Calu3 (cell line): Measurements from ENCODE around the gene MOV10L1. TPM values are rescaled to one million over a fixed set of nuclear protein-coding genes. Genes with fewer than 3 reads are reported as not detected.

ENCODE experiments used
- BruUV-seq: library from RNA; stranded (reverse); fragments of 400-500 nt; replicated peaks from 2 replicates; lab custom pipeline; 2021; lab: Mats Ljungman, UMichigan
- CTCF ChIA-PET: fragments of 300-600 bp; sonication (Branson Sonifier 250); formaldehyde crosslinking; loops from one replicate; lab custom pipeline; 2022; ENCODE audit warnings: antibody characterized with exemption; lab: Charles Lee
- DNase-seq: peaks from one replicate; pipeline ENCODE4 v3.0.0; 2022
- H3K27ac Mint-ChIP-seq: one replicate; pipeline ENCODE4 v1.8.0; 2022; ENCODE audit warnings: mixed read lengths; ENCODE audit not compliant: unreplicated experiment
- H3K27me3 Mint-ChIP-seq: one replicate; pipeline ENCODE4 v1.8.0; 2022; ENCODE audit warnings: mixed read lengths; ENCODE audit not compliant: unreplicated experiment
- H3K36me3 Mint-ChIP-seq: one replicate; pipeline ENCODE4 v1.8.0; 2022; ENCODE audit warnings: mild to moderate bottlenecking, moderate library complexity, mixed read lengths; ENCODE audit not compliant: insufficient read depth, unreplicated experiment
- H3K4me1 Mint-ChIP-seq: one replicate; pipeline ENCODE4 v1.8.0; 2022; ENCODE audit warnings: mild to moderate bottlenecking, low read depth, mixed read lengths; ENCODE audit not compliant: unreplicated experiment
- H3K4me3 Mint-ChIP-seq: one replicate; pipeline ENCODE4 v1.8.0; 2022; ENCODE audit warnings: mild to moderate bottlenecking, low read depth, moderate library complexity, mixed read lengths; ENCODE audit not compliant: unreplicated experiment
- H3K9me3 Mint-ChIP-seq: one replicate; pipeline ENCODE4 v1.8.0; 2022; ENCODE audit warnings: low read depth, mixed read lengths; ENCODE audit not compliant: unreplicated experiment
- CTCF ChIP-seq: fragments of 200-600 bp; IDR thresholded peaks from one replicate; pipeline ENCODE4 v1.8.0; 2022; ENCODE audit warnings: antibody characterized with exemption; ENCODE audit not compliant: unreplicated experiment
- intact Hi-C: fragments of 100-400 bp; cut with micrococcal nuclease; formaldehyde crosslinking; loops from one replicate; pipeline ENCODE4 v1.10.0; 2022; ENCODE audit not compliant: unreplicated experiment
- total RNA-seq: library from RNA; stranded (reverse); gene quantifications from 2 replicates; pipeline ENCODE4 v1.2.3, GENCODE V29; 2022

Gene MOV10L1
- total RNA-seq, 1 experiment from 2014 or later: not detected

GRCh38 chr22:50138041-50138440, 48.2 kb downstream of the MOV10L1 start:
- Mint-ChIP-seq H3K4me3 (no peak overlapping the region), H3K27ac (no peak overlapping the region), H3K27me3 (peaks cover 38% of the 10 kb centered on the region), H3K9me3 (no peaks in the 10 kb centered on the region), H3K36me3 (no peaks in the 10 kb centered on the region), H3K4me1 (peaks cover 8% of the 10 kb centered on the region)
- no TSS peak for BruUV-seq
- CTCF ChIA-PET: no interaction called here
- DNase-seq: no peak
- no peak for TF ChIP-seq CTCF
- intact Hi-C loops: no loop called here

GRCh38 chr22:50138988-50139387, 49.2 kb downstream of the MOV10L1 start:
- Mint-ChIP-seq H3K4me1 (peaks cover 8% of the 10 kb centered on the region), H3K27ac (no peak overlapping the region), H3K9me3 (no peaks in the 10 kb centered on the region), H3K4me3 (no peak overlapping the region), H3K36me3 (no peaks in the 10 kb centered on the region), H3K27me3 (peaks cover 47% of the 10 kb centered on the region)
- CTCF ChIA-PET: interaction anchor here (0.8 kb wide), 1 partner anchor 203 kb away, joined by 3 read pairs; no protein-coding TSS in a partner anchor
- DNase-seq: no peak
- intact Hi-C loops: no loop called here
- BruUV-seq: no TSS peak
- no peak for TF ChIP-seq CTCF

GRCh38 chr22:50139843-50140415, 50.1 kb downstream of the MOV10L1 start:
- no TSS peak for BruUV-seq
- Mint-ChIP-seq H3K4me1 (peaks cover 8% of the 10 kb centered on the region), H3K27me3 (peaks cover 55% of the 10 kb centered on the region), H3K27ac (no peak overlapping the region), H3K36me3 (no peaks in the 10 kb centered on the region), H3K9me3 (no peaks in the 10 kb centered on the region), H3K4me3 (no peak overlapping the region)
- no peak for DNase-seq
- TF ChIP-seq CTCF: no peak
- intact Hi-C loops: loop anchor here (10.0 kb wide), 1 partner anchor 205 kb away; no protein-coding TSS in a partner anchor
- CTCF ChIA-PET: no interaction called here

DNA sequence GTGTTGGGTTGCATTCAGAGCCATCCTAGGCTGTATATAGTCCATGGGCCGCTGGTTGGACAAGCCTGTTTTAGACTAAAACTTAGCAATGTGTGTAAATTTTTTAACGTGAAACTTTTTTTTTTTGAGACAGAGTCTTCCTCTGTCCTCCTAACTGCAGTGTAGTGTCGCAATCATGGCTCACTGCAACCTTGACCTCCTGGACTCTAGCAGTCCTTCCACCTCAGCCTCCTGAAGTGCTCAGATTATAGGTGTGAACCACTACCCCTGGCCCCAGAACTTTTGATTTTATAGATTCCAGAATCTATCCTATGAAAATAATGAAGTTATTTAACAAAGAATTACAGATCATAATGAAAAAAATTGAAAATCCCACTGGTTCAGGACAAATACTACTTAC, 50.8 kb downstream of the MOV10L1 start:
- no peak for DNase-seq
- no TSS peak for BruUV-seq
- intact Hi-C loops: loop anchor here (10.0 kb wide), 1 partner anchor 206 kb away; no protein-coding TSS in a partner anchor
- Mint-ChIP-seq H3K4me1 (peaks cover 8% of the 10 kb centered on the region), H3K27me3 (peaks cover 62% of the 10 kb centered on the region), H3K4me3 (no peak overlapping the region), H3K27ac (no peak overlapping the region), H3K9me3 (no peaks in the 10 kb centered on the region), H3K36me3 (no peaks in the 10 kb centered on the region)
- TF ChIP-seq CTCF: no peak
- CTCF ChIA-PET: no interaction called here
